ENCODE data around the gene SMG6. TPM values are rescaled to one million over a fixed set of nuclear protein-coding genes. Genes with fewer than 3 reads are reported as not detected.

Gene SMG6
- polyA plus RNA-seq, 1 of the 3 experiments (the other 2 are of a cell fraction) = 15.7 TPM

GRCh38 chr17:2202996-2203575 is 100.5 kb downstream of the SMG6 start:
- peaks cover 10% of the 10 kb centered on the region for H3K79me2 ChIP-seq (ENCODE audit: insufficient read depth)

More at GRCh38 chr17:2202996-2203575, 100.5 kb downstream of the SMG6 start:
- H3K36me3 ChIP-seq (replicated peaks in 1 of 2; ENCODE audit: control insufficient read depth in 1 of 2, insufficient read depth in 2 of 2, low read length in 1 of 2) = peaks cover 0 to 6% of the 10 kb centered on the region in 2 experiments
- no peak overlapping the region for H3K27ac ChIP-seq (ENCODE audit: low read depth in 2 of 2, low read length in 1 of 2)
- no peak overlapping the region for H3K4me2 ChIP-seq
- no peaks in the 10 kb centered on the region for H4K20me1 ChIP-seq (ENCODE audit: insufficient read depth)
- no peaks in the 10 kb centered on the region; a peak in 1 of 4 replicates for H3K4me1 ChIP-seq (ENCODE audit: control insufficient read depth in 1 of 2, insufficient read depth in 2 of 2, low read depth in 1 of 2, low read length in 1 of 2)
- TF ChIP-seq USF1 (IDR thresholded peaks at IDR 0.05; ENCODE audit: borderline replicate concordance, low read depth) (no peak), RFX5 (IDR thresholded peaks at IDR 0.05; ENCODE audit: low read length) (no peak), SIN3A (IDR thresholded peaks at IDR 0.05; ENCODE audit: borderline replicate concordance, low read depth, low read length) (no peak), EZH2phosphoT487 (IDR thresholded peaks at IDR 0.05; ENCODE audit: borderline replicate concordance, low read depth) (no peak), MEF2A (IDR thresholded peaks at IDR 0.05; ENCODE audit: borderline replicate concordance, low read depth) (no peak), EP300 (IDR thresholded peaks at IDR 0.05; ENCODE audit: borderline replicate concordance in 1 of 2, low read depth in 1 of 2, low read length in 1 of 2) (no peak), CHD2 (IDR thresholded peaks at IDR 0.05; ENCODE audit: low read length, partially characterized antibody) (no peak), ELF1 (IDR thresholded peaks at IDR 0.05) (no peak), JUND (IDR thresholded peaks at IDR 0.05) (no peak), TEAD4 (IDR thresholded peaks at IDR 0.05; ENCODE audit: borderline replicate concordance, insufficient read depth) (no peak), RCOR1 (IDR thresholded peaks at IDR 0.05; ENCODE audit: low read length) (no peak), FOSL2 (IDR thresholded peaks at IDR 0.05; ENCODE audit: borderline replicate concordance, low read depth) (no peak), NRF1 (IDR thresholded peaks at IDR 0.05; ENCODE audit: low read depth, low read length) (no peak), TAF1 (IDR thresholded peaks at IDR 0.05; ENCODE audit: borderline replicate concordance, low read depth, low read length) (no peak), REST (IDR thresholded peaks at IDR 0.05; ENCODE audit: low read depth, low read length) (no peak), POLR2AphosphoS5 (IDR thresholded peaks at IDR 0.05; ENCODE audit: low read depth, low read length) (no peak)
- TF ChIP-seq, protein P1, sequence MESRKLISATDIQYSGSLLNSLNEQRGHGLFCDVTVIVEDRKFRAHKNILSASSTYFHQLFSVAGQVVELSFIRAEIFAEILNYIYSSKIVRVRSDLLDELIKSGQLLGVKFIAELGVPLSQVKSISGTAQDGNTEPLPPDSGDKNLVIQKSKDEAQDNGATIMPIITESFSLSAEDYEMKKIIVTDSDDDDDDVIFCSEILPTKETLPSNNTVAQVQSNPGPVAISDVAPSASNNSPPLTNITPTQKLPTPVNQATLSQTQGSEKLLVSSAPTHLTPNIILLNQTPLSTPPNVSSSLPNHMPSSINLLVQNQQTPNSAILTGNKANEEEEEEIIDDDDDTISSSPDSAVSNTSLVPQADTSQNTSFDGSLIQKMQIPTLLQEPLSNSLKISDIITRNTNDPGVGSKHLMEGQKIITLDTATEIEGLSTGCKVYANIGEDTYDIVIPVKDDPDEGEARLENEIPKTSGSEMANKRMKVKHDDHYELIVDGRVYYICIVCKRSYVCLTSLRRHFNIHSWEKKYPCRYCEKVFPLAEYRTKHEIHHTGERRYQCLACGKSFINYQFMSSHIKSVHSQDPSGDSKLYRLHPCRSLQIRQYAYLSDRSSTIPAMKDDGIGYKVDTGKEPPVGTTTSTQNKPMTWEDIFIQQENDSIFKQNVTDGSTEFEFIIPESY (IDR thresholded peaks at IDR 0.05; ENCODE audit: borderline replicate concordance, low read depth) = no peak
- TF ChIP-seq, protein P2, sequence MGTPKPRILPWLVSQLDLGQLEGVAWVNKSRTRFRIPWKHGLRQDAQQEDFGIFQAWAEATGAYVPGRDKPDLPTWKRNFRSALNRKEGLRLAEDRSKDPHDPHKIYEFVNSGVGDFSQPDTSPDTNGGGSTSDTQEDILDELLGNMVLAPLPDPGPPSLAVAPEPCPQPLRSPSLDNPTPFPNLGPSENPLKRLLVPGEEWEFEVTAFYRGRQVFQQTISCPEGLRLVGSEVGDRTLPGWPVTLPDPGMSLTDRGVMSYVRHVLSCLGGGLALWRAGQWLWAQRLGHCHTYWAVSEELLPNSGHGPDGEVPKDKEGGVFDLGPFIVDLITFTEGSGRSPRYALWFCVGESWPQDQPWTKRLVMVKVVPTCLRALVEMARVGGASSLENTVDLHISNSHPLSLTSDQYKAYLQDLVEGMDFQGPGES (IDR thresholded peaks at IDR 0.05; ENCODE audit: low read depth, low read length) = no peak
- TF ChIP-seq, protein P3, sequence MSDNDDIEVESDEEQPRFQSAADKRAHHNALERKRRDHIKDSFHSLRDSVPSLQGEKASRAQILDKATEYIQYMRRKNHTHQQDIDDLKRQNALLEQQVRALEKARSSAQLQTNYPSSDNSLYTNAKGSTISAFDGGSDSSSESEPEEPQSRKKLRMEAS (IDR thresholded peaks at IDR 0.05; ENCODE audit: low read depth) = no peak
- no peak for DNase-seq
- peaks cover 3% of the 10 kb centered on the region for H3F3A ChIP-seq (replicated peaks; ENCODE audit: insufficient read depth)
- CTCF ChIA-PET = interaction anchor here (1.4 kb wide), 1 partner anchor 28 kb away, joined by 5 read pairs; no protein-coding TSS in a partner anchor
- H2AFZ ChIP-seq (ENCODE audit: low read depth) = no peak overlapping the region
- H3K9me3 ChIP-seq = no peaks in the 10 kb centered on the region
- 84% methylated on average over 3 of the region's 3 CpGs for WGBS (ENCODE audit: low lambda C conversion rate)
- H3K9me2 ChIP-seq = no peaks in the 10 kb centered on the region
- no peaks in the 10 kb centered on the region for H3K27me3 ChIP-seq (ENCODE audit: insufficient read depth)
- POLR2A ChIA-PET = no interaction called here
- no peak overlapping the region for H3K4me3 ChIP-seq (ENCODE audit: low read depth in 2 of 2, low read length in 1 of 2)
- H3K9ac ChIP-seq = no peak overlapping the region
